ENCODE data around the gene PQBP1. TPM values are rescaled to one million over a fixed set of nuclear protein-coding genes. Genes with fewer than 3 reads are reported as not detected.

Gene PQBP1
- total and polyA plus RNA-seq, 2 donors (not counting 1 experiment from before 2014, with no cell fraction given): 41.1 to 57.0 TPM

DNA sequence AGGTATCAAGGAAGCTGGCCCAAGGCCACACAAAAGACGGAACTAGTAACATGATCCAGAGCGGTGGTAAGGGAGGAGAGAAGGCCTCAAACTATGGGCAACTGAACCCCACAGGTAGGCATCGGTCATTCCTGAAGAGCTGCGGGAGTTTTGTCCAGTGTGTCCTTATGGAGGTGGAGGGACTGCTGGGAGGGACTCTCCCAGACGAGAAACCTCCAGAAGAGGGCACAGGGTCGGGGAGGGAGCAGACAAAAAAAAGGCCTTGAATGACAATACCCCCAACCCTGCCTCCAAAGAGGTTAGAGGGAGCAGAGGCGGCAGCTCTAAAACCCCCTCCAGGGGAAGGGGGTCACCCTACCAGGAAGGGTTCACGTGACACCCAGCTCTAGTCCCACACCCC lies 6.5 kb downstream of the PQBP1 start:
- no peak for DNase-seq (ENCODE audit: low read depth in 2 of 2)
- H3K27ac ChIP-seq (ENCODE audit: insufficient read depth, low read length): no peak overlapping the region
- H3K27me3 ChIP-seq (ENCODE audit: control insufficient read depth, insufficient read depth, low read length): no peaks in the 10 kb centered on the region
- no peak overlapping the region for H3K9ac ChIP-seq (ENCODE audit: insufficient read depth, low read length)
- peaks cover 10% of the 10 kb centered on the region for H3K36me3 ChIP-seq (ENCODE audit: control insufficient read depth, insufficient read depth, low read length)
- H4K20me1 ChIP-seq (ENCODE audit: control insufficient read depth, extremely low read depth, insufficient read depth, low read length): no peaks in the 10 kb centered on the region
- H2AFZ ChIP-seq (ENCODE audit: low read length): no peak overlapping the region
- peaks cover 6% of the 10 kb centered on the region for H3K79me2 ChIP-seq (ENCODE audit: control insufficient read depth, insufficient read depth, low read length)
- H3K9me3 ChIP-seq (ENCODE audit: control insufficient read depth, insufficient read depth, low read depth, low read length): no peaks in the 10 kb centered on the region
- H3K4me1 ChIP-seq (ENCODE audit: control insufficient read depth, extremely low read depth, insufficient read depth, low read length): no peaks in the 10 kb centered on the region
- TF ChIP-seq EZH2 (IDR thresholded peaks at IDR 0.05; ENCODE audit: low read length, missing control alignments): no peak
- no peak for TF ChIP-seq CTCF (conservative IDR thresholded peaks at IDR 0.05 in 1 of 2, IDR thresholded peaks at IDR 0.05 in 1 of 2; ENCODE audit: low read depth in 1 of 2, low read length in 2 of 2)
- H3K4me3 ChIP-seq (replicated peaks in 1 of 4; ENCODE audit: control extremely low read depth in 1 of 4, insufficient read depth in 1 of 4, low read depth in 3 of 4, low read length in 4 of 4): no peak overlapping the region
- H3K4me2 ChIP-seq (ENCODE audit: extremely low read depth, insufficient read depth, low read length): no peak overlapping the region

GRCh38 chrX:48904626-48905025 lies 6.9 kb downstream of the PQBP1 start:
- H4K20me1 ChIP-seq (ENCODE audit: control insufficient read depth, extremely low read depth, insufficient read depth, low read length): no peaks in the 10 kb centered on the region
- H3K9me3 ChIP-seq (ENCODE audit: control insufficient read depth, insufficient read depth, low read depth, low read length): no peaks in the 10 kb centered on the region
- H3K27me3 ChIP-seq (ENCODE audit: control insufficient read depth, insufficient read depth, low read length): no peaks in the 10 kb centered on the region
- DNase-seq (ENCODE audit: low read depth in 2 of 2): no peak
- H3K4me2 ChIP-seq (ENCODE audit: extremely low read depth, insufficient read depth, low read length): no peak overlapping the region
- no peak overlapping the region for H3K4me3 ChIP-seq (replicated peaks in 1 of 4; ENCODE audit: control extremely low read depth in 1 of 4, insufficient read depth in 1 of 4, low read depth in 3 of 4, low read length in 4 of 4)
- peaks cover 9% of the 10 kb centered on the region for H3K36me3 ChIP-seq (ENCODE audit: control insufficient read depth, insufficient read depth, low read length)
- H2AFZ ChIP-seq (ENCODE audit: low read length): no peak overlapping the region
- H3K79me2 ChIP-seq (ENCODE audit: control insufficient read depth, insufficient read depth, low read length): peaks cover 6% of the 10 kb centered on the region
- no peak overlapping the region for H3K9ac ChIP-seq (ENCODE audit: insufficient read depth, low read length)
- TF ChIP-seq EZH2 (IDR thresholded peaks at IDR 0.05; ENCODE audit: low read length, missing control alignments): no peak
- TF ChIP-seq CTCF (conservative IDR thresholded peaks at IDR 0.05 in 1 of 2, IDR thresholded peaks at IDR 0.05 in 1 of 2; ENCODE audit: low read depth in 1 of 2, low read length in 2 of 2): no peak
- no peaks in the 10 kb centered on the region for H3K4me1 ChIP-seq (ENCODE audit: control insufficient read depth, extremely low read depth, insufficient read depth, low read length)
- no peak overlapping the region for H3K27ac ChIP-seq (ENCODE audit: insufficient read depth, low read length)

DNA sequence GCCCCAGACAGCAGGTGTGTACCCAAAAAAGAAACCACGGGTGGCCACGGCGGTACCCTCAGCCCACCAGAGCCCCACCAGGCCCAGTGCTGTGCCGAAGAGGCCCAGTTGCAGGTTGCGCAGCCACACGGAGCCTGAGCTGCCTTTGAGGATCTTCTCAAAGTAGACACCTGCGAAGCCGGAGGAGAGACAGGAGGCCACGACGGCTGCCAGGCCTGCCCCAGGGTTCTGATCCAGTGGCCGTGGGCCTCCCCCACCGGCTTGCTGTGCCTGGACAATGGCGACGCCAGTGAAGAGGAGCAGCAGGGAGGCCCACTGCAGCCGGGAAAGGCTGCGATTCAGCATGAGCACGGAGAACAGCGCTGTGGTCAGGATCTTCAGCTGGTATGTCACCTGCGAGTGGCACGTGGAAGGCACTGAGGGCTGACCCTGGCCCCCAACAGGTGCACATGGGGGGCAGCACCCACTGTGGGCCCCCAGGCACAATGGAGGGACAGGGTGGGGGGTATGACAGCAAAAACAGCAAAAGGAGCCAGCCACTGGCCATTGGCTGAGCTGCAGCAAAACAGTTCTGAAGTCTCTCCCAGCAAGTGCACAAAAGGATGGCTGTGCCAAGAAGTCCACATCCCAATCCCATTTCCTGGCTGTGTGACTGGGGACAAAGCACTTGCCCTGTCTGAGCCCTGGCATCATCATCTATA lies 7.5 kb downstream of the PQBP1 start:
- no peak for DNase-seq (ENCODE audit: low read depth in 2 of 2)
- H3K9me3 ChIP-seq (ENCODE audit: control insufficient read depth, insufficient read depth, low read depth, low read length): no peaks in the 10 kb centered on the region
- no peak for TF ChIP-seq EZH2 (IDR thresholded peaks at IDR 0.05; ENCODE audit: low read length, missing control alignments)
- no peak for TF ChIP-seq CTCF (conservative IDR thresholded peaks at IDR 0.05 in 1 of 2, IDR thresholded peaks at IDR 0.05 in 1 of 2; ENCODE audit: low read depth in 1 of 2, low read length in 2 of 2)
- no peak overlapping the region for H3K9ac ChIP-seq (ENCODE audit: insufficient read depth, low read length)
- H3K79me2 ChIP-seq (ENCODE audit: control insufficient read depth, insufficient read depth, low read length): peaks cover 12% of the 10 kb centered on the region
- H3K4me2 ChIP-seq (ENCODE audit: extremely low read depth, insufficient read depth, low read length): no peak overlapping the region
- H3K4me1 ChIP-seq (ENCODE audit: control insufficient read depth, extremely low read depth, insufficient read depth, low read length): no peaks in the 10 kb centered on the region
- H3K27ac ChIP-seq (ENCODE audit: insufficient read depth, low read length): no peak overlapping the region
- no peaks in the 10 kb centered on the region for H4K20me1 ChIP-seq (ENCODE audit: control insufficient read depth, extremely low read depth, insufficient read depth, low read length)
- H3K27me3 ChIP-seq (ENCODE audit: control insufficient read depth, insufficient read depth, low read length): no peaks in the 10 kb centered on the region
- no peak overlapping the region for H3K4me3 ChIP-seq (replicated peaks in 1 of 4; ENCODE audit: control extremely low read depth in 1 of 4, insufficient read depth in 1 of 4, low read depth in 3 of 4, low read length in 4 of 4)
- peaks cover 9% of the 10 kb centered on the region for H3K36me3 ChIP-seq (ENCODE audit: control insufficient read depth, insufficient read depth, low read length)
- no peak overlapping the region for H2AFZ ChIP-seq (ENCODE audit: low read length)
